NCI-H1105 treated with DMSO at 0.1 percent for 48 hours (cell line): ENCODE measurements around the gene GJE1.

ENCODE experiments used
- DNase-seq: peaks from one replicate; lab custom pipeline; 2025; lab: John Stamatoyannopoulos, UW

Gene GJE1

GRCh38 chr6:142165227-142165626 lies 32.5 kb downstream of the GJE1 start:
- no peak for DNase-seq

GRCh38 chr6:142167071-142167470 lies 34.3 kb downstream of the GJE1 start:
- no peak for DNase-seq

DNA sequence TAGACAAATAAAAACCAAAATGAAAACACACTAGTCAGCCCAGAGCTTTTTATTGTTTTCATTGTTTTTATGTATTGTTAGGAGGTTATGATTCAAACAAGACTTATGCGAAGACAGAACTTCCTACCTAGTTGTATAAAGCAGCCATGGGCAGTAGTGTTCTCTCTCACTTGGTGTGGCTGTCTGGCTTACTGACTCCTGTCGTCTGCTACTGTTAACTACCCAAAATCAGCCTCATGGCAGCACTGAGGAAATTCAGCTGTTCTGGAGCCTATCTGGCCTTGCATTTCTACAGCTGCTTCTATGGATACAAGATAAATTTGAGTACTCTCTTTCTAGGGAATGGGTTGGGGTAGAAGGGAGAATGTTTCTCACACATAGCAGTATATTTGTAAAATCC lies 34.8 kb downstream of the GJE1 start:
- no peak for DNase-seq

DNA sequence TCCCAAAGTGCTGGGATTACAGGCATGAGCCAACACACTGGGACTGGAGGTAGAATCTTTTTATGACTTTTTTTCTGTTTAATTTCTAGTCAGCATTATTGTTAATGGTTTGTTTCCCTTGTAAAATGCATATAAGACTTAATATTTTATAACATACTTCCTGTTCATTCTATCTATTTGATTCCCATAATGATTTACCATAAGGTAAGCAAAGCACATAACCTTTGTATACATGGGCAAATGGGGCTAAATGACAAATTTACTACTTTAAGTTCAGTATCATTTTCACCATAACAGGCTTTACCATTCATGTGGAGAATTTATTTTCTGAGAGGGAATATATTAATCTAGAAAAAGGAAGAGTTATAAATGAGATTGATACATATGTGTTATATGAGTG lies 38.6 kb downstream of the GJE1 start:
- DNase-seq = no peak

- no peak for DNase-seq
Observed at GRCh38 chr6:142172758-142173157, 40.0 kb downstream of the GJE1 start.

DNA sequence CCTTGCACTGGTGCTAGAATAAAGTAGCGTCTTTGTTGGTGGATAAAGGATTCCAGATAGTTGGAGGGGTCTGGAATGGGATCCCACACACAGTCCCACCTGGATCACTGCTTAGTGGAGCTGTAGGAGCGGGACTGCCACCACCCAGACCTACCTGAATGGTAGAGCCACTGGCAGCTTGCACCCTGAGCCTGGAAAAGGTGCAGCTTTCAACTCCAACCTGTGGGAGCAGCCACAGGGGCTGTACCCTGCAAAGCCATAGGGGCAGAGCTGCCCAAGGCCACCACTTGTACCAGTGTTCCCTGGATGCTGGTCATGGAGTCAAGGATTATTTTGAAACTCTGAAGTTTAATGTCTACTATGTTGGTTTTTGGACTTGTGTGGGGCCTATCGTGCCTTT lies 41.3 kb downstream of the GJE1 start:
- no peak for DNase-seq

- DNase-seq = no peak
Observed at GRCh38 chr6:142174703-142175102, 42.0 kb downstream of the GJE1 start.

- no peak for DNase-seq
Observed at GRCh38 chr6:142178129-142178528, 45.4 kb downstream of the GJE1 start.

DNA sequence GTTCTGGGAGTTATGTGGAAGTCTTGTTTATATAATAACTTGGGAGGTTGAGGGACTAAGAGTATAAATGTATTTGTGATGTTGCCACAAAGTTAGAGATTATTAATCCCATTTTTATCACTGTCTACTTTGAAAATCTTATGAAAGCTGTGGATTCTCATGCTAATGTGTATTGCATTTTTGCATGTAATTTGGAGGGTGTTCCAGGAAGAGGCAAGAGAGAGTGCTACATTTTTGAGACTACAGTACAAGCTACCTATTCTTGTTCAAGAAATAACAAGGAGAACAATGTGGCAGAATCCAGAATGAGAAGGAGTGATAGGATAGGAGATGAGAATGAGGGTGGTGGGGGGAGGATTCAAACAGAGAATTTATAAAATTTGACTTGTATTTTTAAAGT lies 49.3 kb downstream of the GJE1 start:
- no peak for DNase-seq

DNA sequence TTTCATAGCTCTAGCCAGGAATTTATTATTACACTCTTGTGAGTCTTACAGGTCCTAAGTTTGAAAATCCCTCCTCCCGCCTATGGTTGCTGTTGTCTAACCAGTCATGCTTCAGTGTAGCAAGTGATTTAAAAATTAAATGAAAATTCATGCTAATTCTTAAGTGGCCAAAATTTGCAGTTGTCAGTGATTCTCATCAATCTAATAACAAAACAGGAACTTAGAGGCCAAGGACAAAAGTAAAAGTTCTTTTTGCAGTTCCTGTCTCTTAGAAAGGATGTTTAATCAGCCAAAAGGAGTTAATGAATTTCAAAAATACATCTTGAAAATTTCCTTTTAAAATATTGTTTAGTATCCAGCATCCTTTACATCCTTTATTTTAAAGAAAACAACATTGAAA lies 50.6 kb downstream of the GJE1 start:
- DNase-seq = no peak

GRCh38 chr6:142184307-142184706 lies 51.6 kb downstream of the GJE1 start:
- no peak for DNase-seq
